Fibroblast of peridontal ligament (primary cell): ENCODE results near the gene ARID1A.
"Not testable (repeated sequence)": the region's sequence is repeated elsewhere in the genome, so short reads cannot be mapped to it uniquely, and the experiment has no call there.

ENCODE experiments used
- DNase-seq: peaks from one replicate; pipeline ENCODE4 v3.0.0-alpha.2; 2010; ENCODE audit errors: extremely low read depth

ARID1A gene

DNA sequence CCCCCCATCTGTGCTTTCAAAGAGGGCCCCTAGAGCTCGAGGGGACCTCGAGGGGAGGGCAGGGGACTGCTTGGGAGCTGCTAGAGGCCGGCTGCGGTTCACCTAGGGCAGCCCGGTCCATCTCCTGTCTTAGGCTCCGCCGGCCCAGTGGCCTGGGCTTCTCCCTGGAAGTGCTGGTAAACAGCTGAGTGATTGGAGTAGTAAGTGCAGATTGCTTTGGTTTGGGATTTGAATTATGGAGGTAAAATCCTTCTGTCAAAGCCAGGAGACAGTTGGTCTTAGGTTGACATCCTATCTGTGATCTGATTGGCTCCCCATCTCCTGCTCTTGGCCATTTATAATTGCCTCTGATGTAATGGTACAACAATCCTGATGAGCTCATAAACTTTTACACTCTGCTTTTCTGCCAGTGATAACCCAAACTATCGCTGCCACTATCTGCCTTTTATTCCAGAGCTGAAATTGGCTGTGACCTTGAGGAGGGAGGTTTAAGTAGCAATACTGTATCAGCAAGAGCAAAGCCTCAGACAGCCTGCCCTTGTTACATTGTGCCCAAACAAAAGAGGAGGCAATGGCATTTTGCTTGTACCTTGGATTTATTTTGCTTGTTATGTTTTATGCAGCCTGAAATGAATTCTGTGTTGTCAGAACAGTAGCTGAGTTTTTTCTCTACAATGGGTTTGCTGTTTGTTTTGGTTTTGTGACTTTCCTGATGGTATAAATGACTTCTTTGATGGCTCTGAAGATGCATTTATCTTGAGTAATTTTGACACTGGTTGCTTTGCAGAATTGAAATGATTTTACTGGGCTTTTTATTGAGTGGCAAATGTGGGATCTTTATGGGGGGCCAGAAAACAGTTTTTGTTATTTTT, 2.4 kb downstream of the ARID1A start:
- DNase-seq, result peak; percentile 98

GRCh38 chr1:26700711-26701110, 4.9 kb downstream of the ARID1A start:
- peak; percentile 78 for DNase-seq

GRCh38 chr1:26701266-26701994, 5.6 kb downstream of the ARID1A start:
- no peak for DNase-seq

GRCh38 chr1:26701995-26702679, 6.3 kb downstream of the ARID1A start:
- DNase-seq, result no peak

- DNase-seq, result no peak
Observed at GRCh38 chr1:26702680-26703038, 6.8 kb downstream of the ARID1A start.

DNA sequence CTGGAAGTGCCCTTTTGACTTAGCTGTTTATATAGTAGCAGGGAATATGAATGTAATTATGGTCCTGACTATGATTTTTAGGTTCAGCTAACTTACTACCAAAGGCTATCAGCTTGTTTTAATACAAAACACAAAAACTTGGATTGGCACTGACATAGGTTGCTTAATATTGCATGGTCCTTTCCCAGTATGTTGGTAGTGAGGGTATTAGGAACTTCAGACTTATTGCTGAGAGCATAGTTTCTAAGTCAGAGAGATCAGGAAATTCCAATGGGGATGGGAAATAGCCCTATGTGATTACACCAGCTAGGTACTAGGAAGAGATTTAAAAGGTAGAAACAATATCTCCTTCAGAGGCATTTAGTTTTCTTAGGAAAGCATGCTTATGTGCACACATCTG, 7.7 kb downstream of the ARID1A start:
- peak; percentile 56 for DNase-seq

- DNase-seq, result no peak
Observed at GRCh38 chr1:26704629-26705028, 8.8 kb downstream of the ARID1A start.

DNA sequence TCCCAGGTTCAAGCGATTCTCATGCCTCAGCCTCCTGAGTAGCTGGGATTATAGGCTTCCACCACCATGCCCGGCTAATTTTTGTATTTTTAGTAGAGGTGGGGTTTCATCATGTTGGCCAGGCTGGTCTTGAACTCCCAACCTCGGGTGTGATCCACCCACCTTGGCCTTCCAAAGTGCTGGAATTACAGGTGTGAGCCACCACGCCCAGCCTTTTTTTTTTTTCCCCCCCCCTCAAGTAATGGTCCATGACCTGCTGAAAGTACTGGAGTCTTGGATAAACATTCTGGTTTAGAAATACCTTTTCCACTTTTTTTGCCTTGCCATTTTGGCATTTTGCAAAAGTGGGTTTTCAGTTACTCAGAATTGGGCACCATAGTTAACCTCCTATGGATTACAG, 9.4 kb downstream of the ARID1A start:
- DNase-seq, result not testable (repeated sequence)

GRCh38 chr1:26705788-26706311, 10.0 kb downstream of the ARID1A start:
- peak; percentile 89 for DNase-seq

DNA sequence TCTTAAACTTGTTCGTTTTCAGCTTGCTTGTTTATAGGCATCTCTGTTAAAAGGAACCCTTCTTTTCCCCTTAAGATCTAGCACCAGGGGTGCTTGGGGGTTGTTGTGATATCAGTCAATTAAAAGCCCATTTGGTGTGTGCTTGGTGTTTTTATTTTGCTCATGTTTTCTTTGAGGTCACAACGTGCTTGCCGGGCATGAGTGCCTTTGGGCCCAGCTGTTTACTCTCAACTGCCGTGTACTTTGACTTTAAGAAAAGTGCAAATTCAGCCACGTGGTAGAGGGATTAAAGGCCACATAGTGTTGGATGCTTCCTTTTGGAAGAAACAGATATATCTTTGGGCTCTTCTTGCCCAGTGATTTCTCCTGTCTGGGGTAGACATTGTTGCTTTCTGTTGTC, 10.5 kb downstream of the ARID1A start:
- DNase-seq, result no peak

DNA sequence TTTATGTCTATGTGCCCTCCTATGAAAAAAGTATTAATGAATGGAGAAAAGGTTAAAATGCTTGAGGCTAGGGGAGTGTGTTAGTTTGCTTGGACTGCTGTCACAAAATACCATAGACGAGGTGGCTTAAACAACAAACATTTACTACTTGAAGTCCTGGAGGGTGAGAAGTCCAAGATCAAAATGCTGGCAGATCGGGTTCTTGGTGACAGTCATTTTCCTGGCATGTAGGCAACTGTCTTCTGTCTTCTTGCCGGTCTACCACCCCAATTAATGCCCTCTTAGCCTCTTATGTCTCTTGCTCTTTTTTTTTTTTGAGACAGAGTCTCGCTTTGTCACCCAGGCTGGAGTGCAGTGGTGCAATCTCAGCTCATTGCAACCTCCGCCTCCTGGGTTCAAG, 15.0 kb downstream of the ARID1A start:
- DNase-seq, result no peak

- DNase-seq, result no peak
Observed at GRCh38 chr1:26711777-26712176, 16.0 kb downstream of the ARID1A start.

- DNase-seq, result peak; percentile 78
Observed at GRCh38 chr1:26717017-26717491, 21.2 kb downstream of the ARID1A start.

GRCh38 chr1:26719205-26719604, 23.4 kb downstream of the ARID1A start:
- DNase-seq, result peak; percentile 47

GRCh38 chr1:26721669-26722355, 26.0 kb downstream of the ARID1A start:
- no peak for DNase-seq

- DNase-seq, result peak; percentile 99
Observed at GRCh38 chr1:26723013-26723991, 27.5 kb downstream of the ARID1A start.

- DNase-seq, result no peak
Observed at GRCh38 chr1:26724118-26724517, 28.3 kb downstream of the ARID1A start.

DNA sequence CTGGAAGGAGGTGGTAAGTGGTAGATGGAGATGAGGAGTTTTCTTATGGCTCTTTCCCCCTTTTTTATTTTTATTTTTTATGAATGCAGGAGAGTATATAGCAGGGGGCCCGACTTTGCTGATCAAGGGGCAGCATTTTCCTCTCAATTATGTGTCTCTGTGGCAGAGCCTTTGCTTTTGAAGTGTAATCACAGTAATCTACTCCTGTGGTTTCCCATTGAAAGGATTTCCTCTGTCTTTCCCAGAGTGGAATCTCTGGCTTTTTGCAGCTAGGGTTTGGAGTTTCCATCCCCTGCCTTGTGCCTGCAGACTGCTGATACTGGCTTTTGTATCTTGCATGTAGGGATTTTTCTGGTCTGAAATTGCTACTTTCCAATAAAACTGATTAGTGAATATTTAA, 29.1 kb downstream of the ARID1A start:
- DNase-seq, result no peak

DNA sequence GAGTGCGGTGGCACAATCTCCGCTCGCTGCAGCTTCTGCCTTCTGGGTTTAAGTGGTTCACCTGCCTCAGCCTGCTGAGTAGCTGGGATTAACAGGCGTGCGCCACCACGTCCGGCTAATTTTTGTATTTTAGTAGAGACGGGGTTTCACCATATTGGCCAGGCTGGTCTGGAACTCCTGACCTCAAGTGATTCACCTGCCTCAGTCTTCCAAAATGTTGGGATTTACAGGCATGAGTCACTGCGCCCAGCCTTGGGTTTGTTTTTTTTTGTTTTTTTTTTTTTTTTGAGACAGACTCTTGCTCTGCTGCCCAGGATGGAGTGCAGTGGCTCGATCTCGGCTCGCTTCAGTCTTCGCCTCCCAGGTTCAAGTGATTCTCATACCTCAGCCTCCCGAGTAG, 30.1 kb downstream of the ARID1A start:
- DNase-seq, result not testable (repeated sequence)

- DNase-seq, result no peak
Observed at GRCh38 chr1:26726784-26727183, 31.0 kb downstream of the ARID1A start.
